Left lung (tissue), 10 donors: ENCODE data around the gene IRAK2. TPM values are rescaled to one million over a fixed set of nuclear protein-coding genes. Genes with fewer than 3 reads are reported as not detected.
A peak's percentile ranks its signal among the peaks of the same experiment; 100 is the strongest.

Source experiments
- ATAC-seq: fragments of 200-7000 bp; cut with Tn5 transposase; one replicate; pipeline ENCODE4 v1.9.1; 2020; ENCODE audit warnings: moderate library complexity
- DNase-seq, 4 donors: peaks; one replicate each; pipeline ENCODE4 v3.0.0-alpha.2; 2013 to 2020
- H3K27ac ChIP-seq, 2 donors: fragments of 200-600 bp; sonication (generic) in 1 of 2; one replicate each; pipeline versions ENCODE4 v1.5.0 to v1.8.0; 2020 to 2021
- H3K27me3 ChIP-seq, 2 donors: fragments of 200-600 bp; sonication (generic) in 1 of 2; one replicate each; pipeline versions ENCODE4 v1.5.0 to v1.8.0; 2020 to 2021
- H3K36me3 ChIP-seq, 2 donors: fragments of 200-600 bp; sonication (generic) in 1 of 2; one replicate each; pipeline versions ENCODE4 v1.5.0 to v1.8.0; 2020 to 2021
- H3K4me1 ChIP-seq, 2 donors: fragments of 200-600 bp; one replicate each; pipeline ENCODE4 v1.8.0; 2021
- H3K4me3 ChIP-seq, 2 donors: fragments of 200-600 bp; sonication (generic) in 1 of 2; one replicate each; pipeline versions ENCODE4 v1.5.0 to v1.8.0; 2020 to 2021; ENCODE audit warnings: mild to moderate bottlenecking in 1 of 2
- H3K9me3 ChIP-seq, 2 donors: fragments of 200-600 bp; sonication (generic) in 1 of 2; one replicate each; pipeline versions ENCODE4 v1.5.0 to v1.8.0; 2020 to 2021
- intact Hi-C, 2 donors: fragments of 100-400 bp; cut with DNase I; formaldehyde crosslinking; loops; one replicate each; pipeline versions ENCODE4 v1.11.2 to v1.14.2; 2022
- polyA plus RNA-seq, 6 donors: library from polyadenylated mRNA; unstranded; fragments of 120-200 nt; gene quantifications; one replicate each; pipeline ENCODE4 v1.2.1, GENCODE V29; 2013; ENCODE audit not compliant: insufficient read length in 6 of 6
- total RNA-seq, 2 donors: library from RNA; stranded (reverse); fragmentation: NEBNext Ultra II Directional; extraction: Animal tissue kit (Norgen Biotek cat#: 25700); gene quantifications; one replicate each; pipeline ENCODE4 v1.2.1, GENCODE V29; 2021
- TF ChIP-seq, protein P1 (sequence below), 2 donors: fragments of 200-600 bp; sonication (generic) in 1 of 2; IDR thresholded peaks; one replicate each; pipeline versions ENCODE4 v1.5.0 to v1.8.0; 2021; ENCODE audit warnings: antibody characterized with exemption in 2 of 2
- donor health status: DM: no; HTN: yes; CAD: no.
- donor health status: DM: no; HTN: no; CAD: no.

Gene IRAK2
- total and polyA plus RNA-seq, 8 donors: 1.7 to 8.5 (median 2.5) TPM

DNA sequence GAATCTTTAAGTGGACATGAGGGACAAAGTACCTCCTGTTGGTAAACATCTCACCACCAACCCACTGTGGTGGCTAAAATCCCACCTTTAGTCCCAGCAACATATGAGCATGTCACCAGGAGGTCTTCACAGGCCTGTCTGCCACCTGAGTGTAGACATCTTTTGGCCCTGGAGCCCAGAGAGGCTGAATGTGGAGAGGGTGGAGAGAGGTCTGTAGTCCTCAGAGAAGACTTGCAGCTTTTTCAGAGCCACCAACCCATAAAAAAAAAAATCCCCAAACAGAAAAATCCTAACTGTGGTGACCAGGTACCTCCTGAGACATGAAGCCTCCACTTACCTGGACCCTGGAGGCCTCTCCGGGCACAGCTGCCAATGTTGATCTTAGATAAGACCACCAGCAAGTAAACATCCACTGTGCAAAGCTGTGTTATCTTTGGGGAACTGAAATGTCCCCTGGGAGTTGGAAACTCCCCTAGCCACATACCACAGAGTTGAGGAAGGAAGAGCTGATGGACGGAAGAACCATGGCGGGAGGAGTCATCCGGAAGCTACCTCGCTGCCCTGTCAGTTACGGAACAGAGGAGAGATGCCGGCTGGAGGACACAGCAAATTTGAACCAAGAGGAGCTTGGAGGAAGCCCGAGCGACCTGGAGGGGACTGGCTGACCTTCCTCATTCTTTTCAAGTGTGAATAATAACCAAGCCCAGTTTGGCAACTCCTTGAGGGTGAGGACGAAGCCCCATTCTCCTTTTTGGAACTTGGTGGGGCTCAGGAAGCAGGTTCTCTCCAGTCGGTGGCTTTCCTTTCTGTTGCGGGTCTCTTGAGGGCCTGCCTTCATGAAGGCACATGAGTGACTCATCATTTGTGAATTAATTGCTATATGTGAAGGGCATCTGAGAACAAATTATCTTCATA, 128.0 kb downstream of the IRAK2 start, which contains the start of gene GHRL:
TSS of gene GHRL (minus strand) at position 443 of the 915 bp plus-strand sequence. CDS start 2,767 bp downstream, outside the sequence.
- TF ChIP-seq, protein P1, sequence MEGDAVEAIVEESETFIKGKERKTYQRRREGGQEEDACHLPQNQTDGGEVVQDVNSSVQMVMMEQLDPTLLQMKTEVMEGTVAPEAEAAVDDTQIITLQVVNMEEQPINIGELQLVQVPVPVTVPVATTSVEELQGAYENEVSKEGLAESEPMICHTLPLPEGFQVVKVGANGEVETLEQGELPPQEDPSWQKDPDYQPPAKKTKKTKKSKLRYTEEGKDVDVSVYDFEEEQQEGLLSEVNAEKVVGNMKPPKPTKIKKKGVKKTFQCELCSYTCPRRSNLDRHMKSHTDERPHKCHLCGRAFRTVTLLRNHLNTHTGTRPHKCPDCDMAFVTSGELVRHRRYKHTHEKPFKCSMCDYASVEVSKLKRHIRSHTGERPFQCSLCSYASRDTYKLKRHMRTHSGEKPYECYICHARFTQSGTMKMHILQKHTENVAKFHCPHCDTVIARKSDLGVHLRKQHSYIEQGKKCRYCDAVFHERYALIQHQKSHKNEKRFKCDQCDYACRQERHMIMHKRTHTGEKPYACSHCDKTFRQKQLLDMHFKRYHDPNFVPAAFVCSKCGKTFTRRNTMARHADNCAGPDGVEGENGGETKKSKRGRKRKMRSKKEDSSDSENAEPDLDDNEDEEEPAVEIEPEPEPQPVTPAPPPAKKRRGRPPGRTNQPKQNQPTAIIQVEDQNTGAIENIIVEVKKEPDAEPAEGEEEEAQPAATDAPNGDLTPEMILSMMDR (IDR thresholded peaks at IDR 0.05): no peak
- DNase-seq (peak in 1 of 4 donors; percentile 40), ATAC-seq (peak; percentile 22)
- intact Hi-C loops: no loop called here
- no peak within 1 kb of the TSS for H3K4me3 ChIP-seq
- peak within 1 kb of the TSS in 1 of 2 donors; percentile 83 for H3K27ac ChIP-seq
- peaks cover 0 to 25% of the 10 kb centered on the region in 2 donors for H3K4me1 ChIP-seq
- H3K9me3 ChIP-seq: no peaks in the 10 kb centered on the region
- no peaks in the 10 kb centered on the region for H3K27me3 ChIP-seq
- peaks cover 0 to 55% of the 10 kb centered on the region in 2 donors for H3K36me3 ChIP-seq

Other genes with a start within 250 kb of the IRAK2 start
- 10 to 100 TPM; 20.4 to 26.2 TPM for gene IL17RC, start 247.8 kb upstream of the IRAK2 start, total RNA-seq
- 10 to 100 TPM; 42.3 to 54.4 (median 51.2) TPM for gene IL17RC, start 247.8 kb upstream of the IRAK2 start, polyA plus RNA-seq
- 10 to 100 TPM; 29.9 to 56.8 TPM for gene CRELD1, start 231.1 kb upstream of the IRAK2 start, total RNA-seq
- 10 to 100 TPM; 40.4 to 81.2 (median 68.8) TPM for gene CRELD1, start 231.1 kb upstream of the IRAK2 start, polyA plus RNA-seq
- 1 to 10 TPM; 1.8 to 2.5 TPM for gene PRRT3, start 212.5 kb upstream of the IRAK2 start, total RNA-seq
- gene PRRT3, start 212.5 kb upstream of the IRAK2 start, polyA plus RNA-seq: 1 to 10 TPM; 3.2 to 4.6 (median 4.3) TPM
- 10 to 100 TPM; 84.0 to 85.2 TPM for gene EMC3, start 178.1 kb upstream of the IRAK2 start, total RNA-seq
- 10 to 100 TPM; 50.8 to 75.2 (median 65.7) TPM for gene EMC3, start 178.1 kb upstream of the IRAK2 start, polyA plus RNA-seq
- 1 to 10 TPM; 8.6 to 9.0 TPM for gene FANCD2, start 138.5 kb upstream of the IRAK2 start, total RNA-seq
- 10 to 100 TPM; 15.8 to 28.4 (median 21.7) TPM for gene FANCD2, start 138.5 kb upstream of the IRAK2 start, polyA plus RNA-seq
- gene FANCD2OS, start 56.7 kb upstream of the IRAK2 start, total RNA-seq: not detected
- gene FANCD2OS, start 56.7 kb upstream of the IRAK2 start, polyA plus RNA-seq: under 1 TPM in 5 of 6 donors, not detected in 1; 0.43 to 1.00 (median 0.72) TPM
- gene BRK1, start 49.2 kb upstream of the IRAK2 start, total RNA-seq: 100 to 1,000 TPM; 114 to 126 TPM
- gene BRK1, start 49.2 kb upstream of the IRAK2 start, polyA plus RNA-seq: 100 to 1,000 TPM; 181 to 210 (median 190) TPM
- 10 to 100 TPM; 36.8 to 40.7 TPM for gene VHL, start 23.1 kb upstream of the IRAK2 start, total RNA-seq
- gene VHL, start 23.1 kb upstream of the IRAK2 start, polyA plus RNA-seq: 10 to 100 TPM; 85.2 to 96.4 (median 89.8) TPM
- gene TATDN2, start 83.5 kb downstream of the IRAK2 start, total RNA-seq: 10 to 100 TPM; 29.1 to 35.2 TPM
- 10 to 100 TPM; 33.9 to 42.1 (median 37.9) TPM for gene TATDN2, start 83.5 kb downstream of the IRAK2 start, polyA plus RNA-seq
- gene GHRL, start 128.0 kb downstream of the IRAK2 start, total RNA-seq: 1 to 10 TPM in 1 of 2 donors, under 1 TPM in 1; 0.17 to 3.0 TPM
- 100 to 1,000 TPM in 5 of 6 donors, 10 to 100 TPM in 1; 50.2 to 195 (median 123) TPM for gene GHRL, start 128.0 kb downstream of the IRAK2 start, polyA plus RNA-seq
- 100 to 1,000 TPM; 130 to 131 TPM for gene SEC13, start 156.2 kb downstream of the IRAK2 start, total RNA-seq
- gene SEC13, start 156.2 kb downstream of the IRAK2 start, polyA plus RNA-seq: 100 to 1,000 TPM; 102 to 135 (median 105) TPM